Heart right ventricle (tissue), 16 donors: Measurements from ENCODE around the gene PDPR. TPM values are rescaled to one million over a fixed set of nuclear protein-coding genes. Genes with fewer than 3 reads are reported as not detected.
"Not testable (repeated sequence)": the region's sequence is repeated elsewhere in the genome, so short reads cannot be mapped to it uniquely, and the experiment has no call there.

Source experiments
- ATAC-seq, 8 donors: fragments of 200-7000 bp; cut with Tn5 transposase; one replicate each; pipeline ENCODE4 v1.9.1; 2020; ENCODE audit warnings: mild to moderate bottlenecking in 8 of 8, moderate library complexity in 8 of 8, moderate number of reproducible peaks in 1 of 8
- DNase-seq, 2 donors: peaks; one replicate each; pipeline ENCODE4 v3.0.0-alpha.2; 2020
- H3K27ac ChIP-seq, 10 donors: fragments of 200-600 bp; sonication (generic) in 2 of 10; one replicate each; pipeline versions ENCODE4 v1.5.0 to v1.8.0; 2020 to 2022; ENCODE audit warnings: mild to moderate bottlenecking in 3 of 10
- H3K27me3 ChIP-seq, 7 donors: fragments of 200-600 bp; one replicate each; pipeline ENCODE4 v1.8.0; 2021 to 2022; ENCODE audit warnings: mild to moderate bottlenecking in 2 of 7
- H3K36me3 ChIP-seq, 9 donors: fragments of 200-600 bp; sonication (generic) in 1 of 9; one replicate each; pipeline versions ENCODE4 v1.5.0 to v1.8.0; 2020 to 2022; ENCODE audit warnings: mild to moderate bottlenecking in 2 of 9
- H3K4me1 ChIP-seq, 9 donors: fragments of 200-600 bp; sonication (generic) in 1 of 9; one replicate each; pipeline versions ENCODE4 v1.5.0 to v1.8.0; 2020 to 2022; ENCODE audit warnings: mild to moderate bottlenecking in 4 of 9
- H3K4me3 ChIP-seq, 10 donors: fragments of 200-600 bp; sonication (generic) in 2 of 10; one replicate each; pipeline versions ENCODE4 v1.5.0 to v1.8.0; 2020 to 2022; ENCODE audit warnings: mild to moderate bottlenecking in 7 of 10, moderate library complexity in 2 of 10
- H3K9me3 ChIP-seq, 11 donors: fragments of 200-600 bp in 10 of 11; sonication (generic) in 2 of 11; one replicate each; pipeline versions ENCODE4 v1.5.0 to v1.8.0; 2013 to 2022; ENCODE audit warnings: mild to moderate bottlenecking in 2 of 11, control low read depth in 1 of 11, moderate library complexity in 1 of 11
- WGBS, 2 donors: extraction: QIAGEN DNeasy Blood & Tissue Kit; methylation state at CpG; one replicate each; pipeline ENCODE4 v1.1.7; 2013; ENCODE audit warnings: inconsistent platforms in 1 of 2; 5-methylcytosine and 5-hydroxymethylcytosine counted together
- intact Hi-C, 10 donors: fragments of 100-400 bp; cut with DNase I; formaldehyde crosslinking; loops; one replicate each; pipeline versions ENCODE4 v1.11.1 to v1.14.2; 2022
- polyA plus RNA-seq, 2 donors: library from polyadenylated mRNA; stranded (reverse); fragments of 200-250 nt; gene quantifications; one replicate each; pipeline ENCODE4 v1.2.3, GENCODE V29; 2013
- total RNA-seq, 10 donors: library from RNA; stranded (reverse); fragmentation: NEBNext Ultra II Directional in 3 of 10; extraction: Animal tissue kit (Norgen Biotek cat#: 25700) in 3 of 10; gene quantifications; one replicate each; pipeline versions ENCODE4 v1.2.1 to v1.2.4, GENCODE V29; 2021 to 2023
- donor health status: Arrhythmogenic right ventricular cardiomyopathy.
- donor health status: ischemic (EF 13 %, LVEDD 7.1; RV severe dilation, severe dysfunction).
- donor health status: healthy with polysubstance abuse.
- donor health status: DM: no; HTN: yes; CAD: no.
- donor health status: DM: no; HTN: no; CAD: no.
- donor health status: ischemic (EF 25% LVEDD 6.9; RV normal size, moderate dysfunction).
- donor health status: ischemic (EF 25% LVEDD 5.7; RV mildly dilated, moderate dysfunction).
- donor health status: healthy.
- donor health status: DM: yes; HTN: yes; CAD: no.
- donor health status: Ischemic cardiomyopathy.
- donor health status: ischemic (EF 35%, LVEDD 5.7; RV mildly dilated, moderate dysfunction).
- donor health status: nonischemic (EF 11% LVEDD 7.7; RV severe dilation, severe dysfunction).
- donor health status: DM: yes; HTN: yes; CAD: no.
- donor health status: PGD.
- donor health status: ischemic (EF 29% LVEDD 5.4; RV normal size, mild dysfunction).
- donor health status: nonischemic (EF 23%, LVEDD 6.1; RV moderate dilation, normal function).

PDPR gene
- total and polyA plus RNA-seq, 12 donors: 4.4 to 44.5 (median 24.7) TPM

GRCh38 chr16:70196683-70197300, 82.7 kb downstream of the PDPR start:
- not testable (repeated sequence) for H3K27ac ChIP-seq, H3K4me3 ChIP-seq
- 62 to 68% methylated on average over 8 of the region's 12 CpGs for WGBS, 2 donors

GRCh38 chr16:70197611-70198010, 83.5 kb downstream of the PDPR start:
- H3K9me3 ChIP-seq, H3K4me3 ChIP-seq, DNase-seq, intact Hi-C loops, H3K36me3 ChIP-seq, H3K27ac ChIP-seq, H3K27me3 ChIP-seq: not testable (repeated sequence)
- 65 to 72% methylated on average over 7 of the region's 7 CpGs for WGBS, 2 donors
- peak in 3 of 8 donors; percentile 7 to 36 (median 15) for ATAC-seq
- H3K4me1 ChIP-seq: peaks cover 0 to 16% (median 0%) of the 10 kb centered on the region in 9 donors

More at GRCh38 chr16:70196683-70197300, 82.7 kb downstream of the PDPR start:
- intact Hi-C loops, H3K36me3 ChIP-seq, DNase-seq, H3K27me3 ChIP-seq, H3K9me3 ChIP-seq: not testable (repeated sequence)
- H3K4me1 ChIP-seq: peaks cover 0 to 16% (median 0%) of the 10 kb centered on the region in 9 donors
- peak in 7 of 8 donors; percentile 53 to 76 (median 63) for ATAC-seq

- 83 to 96% methylated on average over 9 of the region's 9 CpGs for WGBS, 2 donors
- peaks cover 0 to 16% (median 0%) of the 10 kb centered on the region in 9 donors for H3K4me1 ChIP-seq
- H3K4me3 ChIP-seq, H3K27ac ChIP-seq, DNase-seq, H3K27me3 ChIP-seq, intact Hi-C loops, H3K36me3 ChIP-seq, H3K9me3 ChIP-seq: not testable (repeated sequence)
- peak in 2 of 8 donors; percentile 19 to 23 for ATAC-seq
Measured at GRCh38 chr16:70198230-70198629, 84.1 kb downstream of the PDPR start.

- H3K27me3 ChIP-seq, H3K9me3 ChIP-seq, H3K4me3 ChIP-seq, DNase-seq, intact Hi-C loops, H3K36me3 ChIP-seq, H3K27ac ChIP-seq: not testable (repeated sequence)
- peak in 2 of 8 donors; percentile 22 to 25 for ATAC-seq
- 52 to 57% methylated on average over 3 of the region's 3 CpGs for WGBS, 2 donors
- H3K4me1 ChIP-seq: peaks cover 0 to 16% (median 0%) of the 10 kb centered on the region in 9 donors
Measured at GRCh38 chr16:70198666-70199065, 84.5 kb downstream of the PDPR start.

- ATAC-seq: peak in 2 of 8 donors; percentile 30 to 46
Measured at GRCh38 chr16:70199170-70199569, 85.0 kb downstream of the PDPR start.

GRCh38 chr16:70200063-70200462, 85.9 kb downstream of the PDPR start:
- peaks cover 0 to 16% (median 0%) of the 10 kb centered on the region in 9 donors for H3K4me1 ChIP-seq
- H3K36me3 ChIP-seq, H3K4me3 ChIP-seq, ATAC-seq, H3K9me3 ChIP-seq, intact Hi-C loops, H3K27ac ChIP-seq, H3K27me3 ChIP-seq, DNase-seq: not testable (repeated sequence)
- WGBS, 2 donors: 83 to 90% methylated on average over 8 of the region's 8 CpGs

More at GRCh38 chr16:70199170-70199569, 85.0 kb downstream of the PDPR start:
- intact Hi-C loops, H3K9me3 ChIP-seq, H3K36me3 ChIP-seq, H3K27me3 ChIP-seq, H3K4me3 ChIP-seq, DNase-seq, H3K27ac ChIP-seq: not testable (repeated sequence)
- 91 to 93% methylated on average over 9 of the region's 9 CpGs for WGBS, 2 donors
- H3K4me1 ChIP-seq: peaks cover 0 to 16% (median 0%) of the 10 kb centered on the region in 9 donors

- ATAC-seq, DNase-seq, H3K27me3 ChIP-seq, H3K36me3 ChIP-seq, H3K4me3 ChIP-seq, H3K4me1 ChIP-seq, H3K9me3 ChIP-seq, H3K27ac ChIP-seq, intact Hi-C loops: not testable (repeated sequence)
- whole genome bisulfite sequencing, 2 donors: 56 to 78% methylated on average over 4 of the region's 7 CpGs
Measured at GRCh38 chr16:70203508-70203907, 89.4 kb downstream of the PDPR start.

- ATAC-seq, intact Hi-C loops, H3K4me1 ChIP-seq, H3K36me3 ChIP-seq, H3K27ac ChIP-seq, DNase-seq, H3K9me3 ChIP-seq, H3K27me3 ChIP-seq, H3K4me3 ChIP-seq: not testable (repeated sequence)
- 97 to 98% methylated on average over 11 to 15 of the region's 29 CpGs for WGBS, 2 donors
Measured at GRCh38 chr16:70204010-70204409, 89.9 kb downstream of the PDPR start.

GRCh38 chr16:70204668-70205405, 90.7 kb downstream of the PDPR start:
- ATAC-seq, intact Hi-C loops: not testable (repeated sequence)
- WGBS, 2 donors: 96% methylated on average over 16 to 40 of the region's 46 CpGs

GRCh38 chr16:70206382-70206781, 92.2 kb downstream of the PDPR start:
- DNase-seq, H3K4me3 ChIP-seq, H3K9me3 ChIP-seq, H3K4me1 ChIP-seq, H3K27ac ChIP-seq, ATAC-seq, H3K27me3 ChIP-seq, intact Hi-C loops: not testable (repeated sequence)
- peaks cover 0 to 13% (median 0%) of the 10 kb centered on the region in 9 donors for H3K36me3 ChIP-seq
- WGBS, 2 donors: 95 to 97% methylated on average over 6 of the region's 6 CpGs

More at GRCh38 chr16:70204668-70205405, 90.7 kb downstream of the PDPR start:
- not testable (repeated sequence) for H3K27ac ChIP-seq, H3K27me3 ChIP-seq, H3K4me1 ChIP-seq, H3K36me3 ChIP-seq, DNase-seq, H3K4me3 ChIP-seq, H3K9me3 ChIP-seq
